ENCODE results near the gene ASB8. TPM values are rescaled to one million over a fixed set of nuclear protein-coding genes. Genes with fewer than 3 reads are reported as not detected.

Gene ASB8
- total and polyA plus RNA-seq, 9 of the 15 experiments (the other 6 are each of a cell fraction or from before 2014, with no cell fraction given): 13.3 to 29.0 (median 19.6) TPM

- no peak for TF ChIP-seq TFAM (CRISPR knock-in tag; conservative IDR thresholded peaks at IDR 0.05)
- TF ChIP-seq RBM15 (IDR thresholded peaks at IDR 0.05; ENCODE audit: insufficient read depth, low read length): no peak
- no peak for TF ChIP-seq NR4A1 (CRISPR knock-in tag; IDR thresholded peaks at IDR 0.05)
- 0 out of 2 replicates have a peak, but pooled peaks have one; percentile 40 for TF ChIP-seq NR4A1 (tag; IDR thresholded peaks at IDR 0.05)
- no peak for TF ChIP-seq SMARCE1 (IDR thresholded peaks at IDR 0.05)
- 0 out of 2 replicates have a peak, but pooled peaks have one; percentile 2 for TF ChIP-seq CTBP1 (IDR thresholded peaks at IDR 0.05; ENCODE audit: borderline replicate concordance)
- TF ChIP-seq CUX1 (CRISPR knock-in tag; IDR thresholded peaks at IDR 0.05): no peak
- no peak for TF ChIP-seq E4F1 (CRISPR knock-in tag; IDR thresholded peaks at IDR 0.05; ENCODE audit: borderline replicate concordance)
- no peak for TF ChIP-seq ZNF764 (CRISPR knock-in tag; IDR thresholded peaks at IDR 0.05; ENCODE audit: low read depth)
- no peak for TF ChIP-seq ZNF431 (CRISPR knock-in tag; IDR thresholded peaks at IDR 0.05)
- no peak for TF ChIP-seq NFXL1 (CRISPR knock-in tag; IDR thresholded peaks at IDR 0.05)
- TF ChIP-seq, protein P1, sequence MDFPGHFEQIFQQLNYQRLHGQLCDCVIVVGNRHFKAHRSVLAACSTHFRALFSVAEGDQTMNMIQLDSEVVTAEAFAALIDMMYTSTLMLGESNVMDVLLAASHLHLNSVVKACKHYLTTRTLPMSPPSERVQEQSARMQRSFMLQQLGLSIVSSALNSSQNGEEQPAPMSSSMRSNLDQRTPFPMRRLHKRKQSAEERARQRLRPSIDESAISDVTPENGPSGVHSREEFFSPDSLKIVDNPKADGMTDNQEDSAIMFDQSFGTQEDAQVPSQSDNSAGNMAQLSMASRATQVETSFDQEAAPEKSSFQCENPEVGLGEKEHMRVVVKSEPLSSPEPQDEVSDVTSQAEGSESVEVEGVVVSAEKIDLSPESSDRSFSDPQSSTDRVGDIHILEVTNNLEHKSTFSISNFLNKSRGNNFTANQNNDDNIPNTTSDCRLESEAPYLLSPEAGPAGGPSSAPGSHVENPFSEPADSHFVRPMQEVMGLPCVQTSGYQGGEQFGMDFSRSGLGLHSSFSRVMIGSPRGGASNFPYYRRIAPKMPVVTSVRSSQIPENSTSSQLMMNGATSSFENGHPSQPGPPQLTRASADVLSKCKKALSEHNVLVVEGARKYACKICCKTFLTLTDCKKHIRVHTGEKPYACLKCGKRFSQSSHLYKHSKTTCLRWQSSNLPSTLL (IDR thresholded peaks at IDR 0.05): no peak
- TF ChIP-seq, protein P2, sequence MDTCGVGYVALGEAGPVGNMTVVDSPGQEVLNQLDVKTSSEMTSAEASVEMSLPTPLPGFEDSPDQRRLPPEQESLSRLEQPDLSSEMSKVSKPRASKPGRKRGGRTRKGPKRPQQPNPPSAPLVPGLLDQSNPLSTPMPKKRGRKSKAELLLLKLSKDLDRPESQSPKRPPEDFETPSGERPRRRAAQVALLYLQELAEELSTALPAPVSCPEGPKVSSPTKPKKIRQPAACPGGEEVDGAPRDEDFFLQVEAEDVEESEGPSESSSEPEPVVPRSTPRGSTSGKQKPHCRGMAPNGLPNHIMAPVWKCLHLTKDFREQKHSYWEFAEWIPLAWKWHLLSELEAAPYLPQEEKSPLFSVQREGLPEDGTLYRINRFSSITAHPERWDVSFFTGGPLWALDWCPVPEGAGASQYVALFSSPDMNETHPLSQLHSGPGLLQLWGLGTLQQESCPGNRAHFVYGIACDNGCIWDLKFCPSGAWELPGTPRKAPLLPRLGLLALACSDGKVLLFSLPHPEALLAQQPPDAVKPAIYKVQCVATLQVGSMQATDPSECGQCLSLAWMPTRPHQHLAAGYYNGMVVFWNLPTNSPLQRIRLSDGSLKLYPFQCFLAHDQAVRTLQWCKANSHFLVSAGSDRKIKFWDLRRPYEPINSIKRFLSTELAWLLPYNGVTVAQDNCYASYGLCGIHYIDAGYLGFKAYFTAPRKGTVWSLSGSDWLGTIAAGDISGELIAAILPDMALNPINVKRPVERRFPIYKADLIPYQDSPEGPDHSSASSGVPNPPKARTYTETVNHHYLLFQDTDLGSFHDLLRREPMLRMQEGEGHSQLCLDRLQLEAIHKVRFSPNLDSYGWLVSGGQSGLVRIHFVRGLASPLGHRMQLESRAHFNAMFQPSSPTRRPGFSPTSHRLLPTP (IDR thresholded peaks at IDR 0.05; ENCODE audit: borderline replicate concordance, extremely low read depth, insufficient read length): no peak
- peak in 1 of 2 experiments; percentile 15; a peak in 1 of 4 replicates for TF ChIP-seq ARNT (IDR thresholded peaks at IDR 0.05)
Measured at GRCh38 chr12:48176417-48176751, 19.1 kb upstream of the ASB8 start (continued).
